GM19468 (cell line): Measurements from ENCODE around the gene MRPL14.

ENCODE experiments used
- ATAC-seq: cut with Tn5 transposase; IDR thresholded peaks from one replicate; pipeline ENCODE4 v1.9.1; 2021; ENCODE audit warnings: mild to moderate bottlenecking, moderate library complexity, moderate number of reproducible peaks; ENCODE audit not compliant: unreplicated experiment; ENCODE audit errors: extremely low read depth

Gene MRPL14

DNA sequence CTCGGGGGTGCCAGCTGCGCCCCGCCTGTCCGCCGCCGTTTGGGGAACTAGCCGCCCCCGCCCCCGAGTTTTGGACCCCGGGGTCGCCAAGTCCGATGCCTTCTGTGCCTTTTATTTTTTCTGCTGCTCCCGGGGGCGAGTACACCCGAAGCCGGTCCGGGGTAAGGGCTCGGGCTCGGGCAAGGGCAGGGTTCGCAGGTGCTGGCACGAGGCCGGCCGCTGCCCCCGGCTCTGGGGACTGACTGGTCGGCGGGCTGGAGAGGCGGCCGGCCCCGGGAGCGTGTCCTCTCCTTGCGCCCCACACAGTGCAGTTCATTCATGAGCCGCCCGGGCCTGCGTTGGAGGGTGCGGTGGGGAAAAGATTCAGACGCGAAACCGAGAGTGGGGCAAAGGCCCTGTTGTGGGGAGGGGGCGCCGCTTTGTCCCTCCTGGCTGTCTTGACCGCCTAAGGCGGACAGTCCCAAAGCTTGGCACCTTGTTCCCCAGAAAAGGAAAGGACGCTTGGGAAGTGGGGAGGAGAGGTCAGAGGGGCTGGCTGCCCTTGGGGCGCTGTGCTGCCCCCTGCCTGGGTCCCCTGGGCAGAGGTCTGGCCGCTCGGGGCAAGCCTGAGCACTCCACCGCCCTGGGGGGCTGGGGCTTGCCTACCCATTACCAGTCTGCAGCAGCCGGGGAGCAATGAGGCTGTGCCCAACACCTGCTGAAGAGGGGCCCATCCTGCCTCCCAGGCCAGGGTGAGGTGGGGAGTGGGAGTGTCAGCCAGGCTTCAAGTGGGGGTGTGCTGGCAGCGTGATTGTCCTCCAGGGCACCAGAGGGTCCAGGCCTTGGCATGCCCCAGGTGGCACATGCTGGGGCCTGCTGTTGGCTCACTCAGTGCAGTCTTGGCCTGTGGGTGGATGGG lies 1.0 kb upstream of the MRPL14 start:
- no peak for ATAC-seq

DNA sequence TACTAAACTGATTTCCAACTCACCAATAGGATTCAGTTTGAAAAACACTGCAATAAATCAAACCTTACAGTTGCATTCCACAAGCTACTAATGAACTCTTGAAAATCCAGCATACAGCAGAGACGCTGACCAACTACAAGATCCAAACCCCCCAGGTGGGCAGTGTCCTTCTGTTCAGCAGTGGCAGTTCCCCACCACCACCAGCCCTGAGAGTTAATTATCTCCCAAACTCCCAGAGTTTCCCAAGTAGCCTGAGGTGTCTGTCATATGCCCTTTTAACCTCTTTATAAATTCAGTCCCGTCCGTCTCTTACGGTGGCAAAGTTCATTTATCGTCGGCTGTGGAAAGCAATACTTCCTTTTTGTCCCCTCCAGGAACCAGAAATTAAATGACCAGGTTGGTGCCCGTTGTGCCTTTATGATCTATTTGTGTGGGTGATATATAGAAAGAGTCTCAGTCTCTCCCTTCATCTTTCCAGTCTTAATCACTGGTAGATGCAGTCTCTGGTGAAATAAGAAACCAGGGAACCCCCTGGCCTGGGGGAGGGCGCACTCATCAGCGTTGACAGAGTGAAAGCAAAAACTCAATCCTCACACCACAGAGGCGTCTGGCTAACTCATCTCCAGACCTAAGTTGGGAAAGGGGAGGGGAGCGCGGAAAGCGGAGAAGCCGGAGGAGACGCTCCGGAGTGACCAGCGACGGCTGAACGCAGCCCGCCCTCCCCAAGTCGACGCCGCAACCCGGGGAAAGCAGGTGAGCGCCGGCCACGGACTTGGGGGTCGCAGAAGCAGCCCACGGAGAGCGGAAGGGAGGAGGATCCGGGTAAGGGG lies 717 bp downstream of the MRPL14 start:
- ATAC-seq: no peak

DNA sequence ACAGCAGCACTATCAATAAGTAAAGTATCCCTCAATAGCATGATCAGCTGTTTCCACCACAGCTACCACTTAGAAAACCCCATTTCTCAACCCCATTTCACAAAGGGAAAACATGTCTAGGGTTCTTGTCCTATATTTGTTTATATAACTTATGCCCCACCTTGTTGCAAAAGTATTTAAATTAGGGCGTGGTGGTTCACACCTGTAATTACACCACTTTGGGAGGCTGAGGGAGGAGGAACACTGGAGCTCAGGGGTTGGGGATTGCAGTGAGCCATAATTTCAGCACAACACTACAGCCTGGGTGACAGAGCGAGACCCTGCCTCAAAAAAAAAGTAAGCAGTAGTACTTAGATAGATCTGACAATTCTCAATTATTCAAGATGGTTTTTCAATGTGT lies 3.7 kb downstream of the MRPL14 start:
- no peak for ATAC-seq

DNA sequence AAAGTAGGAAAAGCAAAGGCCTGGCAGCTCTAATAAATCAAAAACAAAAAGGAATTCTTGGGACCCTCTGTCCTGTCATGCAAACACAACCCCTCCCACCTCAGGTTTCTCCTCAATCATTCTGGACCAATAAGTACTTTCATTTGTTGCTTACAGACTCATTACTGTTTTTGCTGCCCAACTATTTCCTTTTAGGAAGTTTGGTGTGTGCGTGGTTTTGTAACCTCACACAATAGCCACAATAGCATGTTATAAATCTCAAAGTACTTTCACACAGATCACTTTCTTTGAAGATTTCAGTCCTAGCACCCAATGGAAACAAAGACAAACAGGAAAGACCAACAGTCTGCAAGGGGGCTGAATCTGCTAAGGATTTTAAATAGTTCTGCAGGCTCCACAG lies 4.5 kb downstream of the MRPL14 start:
- no peak for ATAC-seq

DNA sequence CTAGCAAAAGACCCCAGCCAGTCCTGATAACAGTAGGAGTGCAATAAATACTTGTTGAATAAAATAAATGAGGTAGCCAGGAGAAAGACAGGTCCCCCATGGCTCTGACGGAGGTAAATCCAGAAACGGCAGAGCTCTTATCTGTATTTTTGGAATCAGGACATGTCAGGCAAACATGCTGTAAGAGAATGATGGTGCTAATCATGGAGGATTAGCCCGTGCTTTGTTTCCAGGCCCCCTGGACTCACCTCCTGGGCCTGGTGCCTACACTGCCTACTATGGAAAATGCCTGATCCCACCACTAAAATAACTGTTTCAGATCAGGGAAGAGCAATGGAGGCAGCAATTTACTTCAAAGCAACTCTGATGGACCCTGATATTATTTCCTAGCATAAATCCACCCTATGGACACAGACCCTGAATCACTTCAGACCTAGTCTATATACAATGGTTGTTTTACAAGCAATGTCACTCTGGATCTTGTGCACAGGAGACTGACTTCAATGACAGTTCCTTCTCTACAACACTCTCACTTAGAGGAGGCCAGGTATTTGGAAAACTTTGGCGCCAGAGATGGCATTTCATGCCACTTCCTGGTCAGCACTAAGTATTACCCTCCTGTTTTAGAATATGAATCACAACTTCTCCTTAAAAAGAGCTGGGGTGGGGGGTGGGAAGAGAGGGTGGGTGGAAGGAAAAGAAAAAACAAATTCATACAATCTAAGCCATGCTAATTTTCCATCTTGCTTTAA lies 6.4 kb downstream of the MRPL14 start:
- no peak for ATAC-seq

DNA sequence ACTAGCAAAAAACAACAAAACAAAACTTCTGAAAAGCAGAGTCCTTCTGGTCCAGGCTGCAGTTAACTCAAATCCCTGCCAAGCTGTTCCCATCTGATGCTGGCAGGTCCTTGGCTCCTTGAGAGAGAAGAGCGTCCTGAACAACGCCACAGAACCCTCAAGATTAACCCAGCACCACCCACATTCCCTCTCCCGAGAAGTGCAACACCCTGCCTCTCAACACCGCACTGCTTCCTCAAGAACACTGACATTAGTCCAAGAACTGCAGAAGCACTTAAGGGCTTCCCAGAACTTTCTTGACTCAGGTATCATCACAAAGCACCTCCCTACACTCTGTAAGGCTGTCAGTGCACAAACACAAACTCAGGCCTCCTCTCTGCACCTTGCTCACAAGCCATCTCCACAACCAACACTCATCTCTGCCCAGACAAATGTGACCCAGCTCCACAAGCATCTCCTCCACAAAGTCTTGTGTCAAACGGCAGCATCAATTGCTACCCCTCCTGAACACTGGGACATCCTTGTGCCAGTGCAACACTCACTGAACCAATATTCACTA lies 7.5 kb downstream of the MRPL14 start:
- no peak for ATAC-seq

DNA sequence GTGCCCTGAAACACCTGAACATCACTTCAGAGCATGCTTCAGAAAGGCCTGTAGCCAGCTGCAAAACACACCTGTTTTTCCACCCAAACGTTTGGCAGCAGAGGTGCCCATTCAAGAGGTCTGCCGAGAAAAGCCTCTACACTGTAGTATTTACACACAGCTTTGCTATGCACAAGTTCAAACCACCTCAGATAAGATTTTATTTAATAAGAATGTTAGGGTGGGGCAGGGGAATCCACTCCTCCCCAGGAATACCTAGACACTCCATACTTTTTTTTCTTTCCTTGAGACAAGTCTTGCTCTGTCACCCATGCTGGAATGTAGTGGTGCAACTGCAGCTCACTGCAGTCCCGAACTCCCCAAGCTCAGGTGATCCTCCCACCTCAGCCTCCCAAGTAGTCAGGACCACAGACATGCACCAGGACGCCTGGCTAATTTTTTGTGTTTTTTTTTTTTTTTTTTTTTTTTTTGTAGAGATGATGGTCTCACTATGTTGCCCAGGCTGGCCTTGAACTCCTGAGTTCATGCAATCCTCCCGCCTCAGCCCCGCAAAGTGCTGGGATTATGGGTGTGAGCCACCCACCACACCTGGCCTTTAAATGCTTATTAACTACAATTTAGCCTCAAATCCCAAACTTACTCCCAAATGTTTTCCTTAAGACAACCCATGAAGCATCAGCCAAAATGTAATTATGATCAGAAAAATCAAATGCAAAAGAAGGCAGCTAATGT lies 9.7 kb downstream of the MRPL14 start:
- no peak for ATAC-seq

DNA sequence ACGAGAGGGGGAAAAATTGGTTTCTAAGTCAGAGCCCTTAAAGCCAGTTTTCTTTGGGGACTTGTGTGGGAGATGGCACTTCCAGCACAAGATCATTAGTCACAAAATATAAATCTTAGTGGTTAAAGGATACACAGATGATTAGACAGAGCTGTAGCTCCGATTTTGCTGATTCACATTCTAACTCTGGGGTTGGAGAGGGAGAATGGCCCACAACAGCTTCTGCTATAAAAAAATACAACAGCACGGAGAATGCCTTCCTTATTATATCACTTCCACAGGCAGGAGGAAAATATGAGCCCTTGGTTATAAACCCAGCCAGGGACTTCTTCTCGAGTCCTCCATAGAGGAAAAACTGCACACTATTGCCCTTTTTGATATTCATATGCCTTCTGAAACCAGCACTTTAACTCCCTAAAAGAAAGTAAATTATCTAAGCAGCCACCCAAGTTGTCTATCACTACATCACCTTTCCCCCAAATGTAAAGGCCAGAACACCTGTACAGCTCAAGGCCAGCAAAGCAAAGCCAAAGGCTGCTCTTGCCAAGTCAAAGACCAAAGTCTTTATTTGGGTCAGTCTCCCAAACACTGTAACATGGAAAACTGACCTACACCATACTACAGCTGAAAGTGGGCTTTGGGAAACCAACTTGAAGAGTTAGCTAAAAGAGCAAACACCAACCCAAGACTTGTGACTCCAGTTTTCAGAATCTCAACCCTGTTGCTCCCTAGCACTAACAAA lies 10.4 kb downstream of the MRPL14 start:
- ATAC-seq: no peak

DNA sequence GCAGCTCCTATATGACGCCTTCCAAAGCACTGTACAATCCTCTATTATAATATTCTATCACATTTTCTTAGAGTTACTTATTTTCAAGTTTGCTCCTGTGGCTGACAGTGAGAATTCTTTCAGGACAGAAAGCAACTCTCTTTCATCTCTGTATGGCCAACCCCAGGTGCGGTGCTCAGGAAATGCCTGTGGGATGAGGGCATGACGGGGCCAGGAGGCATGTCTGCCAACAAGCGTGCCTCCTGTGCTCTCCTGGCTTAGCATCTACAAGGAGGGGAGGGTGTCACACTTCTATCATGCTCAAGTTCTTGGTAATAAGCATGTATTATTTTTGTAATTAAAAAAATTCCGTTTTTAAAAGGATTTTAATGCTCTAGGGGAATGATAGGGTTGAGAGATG lies 11.4 kb downstream of the MRPL14 start:
- ATAC-seq: no peak

DNA sequence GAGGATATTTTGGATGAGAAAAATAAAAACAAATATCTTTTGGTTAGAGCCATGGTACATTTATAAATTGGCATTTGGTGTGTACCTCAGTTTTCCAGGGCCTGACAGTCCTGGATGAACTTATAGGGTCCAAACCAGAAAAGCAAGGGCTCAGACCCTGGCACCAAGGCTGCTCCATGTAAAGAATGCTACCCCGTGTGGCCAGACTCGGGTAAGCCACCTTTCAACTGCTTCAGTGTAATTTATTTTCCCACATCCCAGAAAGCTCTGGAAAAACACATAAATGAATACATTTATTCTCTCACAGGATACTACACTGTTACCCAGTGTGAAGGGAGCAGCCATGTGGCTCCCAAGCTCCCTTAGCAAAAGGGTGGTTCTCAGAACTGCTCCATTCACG lies 13.8 kb downstream of the MRPL14 start:
- ATAC-seq: no peak

DNA sequence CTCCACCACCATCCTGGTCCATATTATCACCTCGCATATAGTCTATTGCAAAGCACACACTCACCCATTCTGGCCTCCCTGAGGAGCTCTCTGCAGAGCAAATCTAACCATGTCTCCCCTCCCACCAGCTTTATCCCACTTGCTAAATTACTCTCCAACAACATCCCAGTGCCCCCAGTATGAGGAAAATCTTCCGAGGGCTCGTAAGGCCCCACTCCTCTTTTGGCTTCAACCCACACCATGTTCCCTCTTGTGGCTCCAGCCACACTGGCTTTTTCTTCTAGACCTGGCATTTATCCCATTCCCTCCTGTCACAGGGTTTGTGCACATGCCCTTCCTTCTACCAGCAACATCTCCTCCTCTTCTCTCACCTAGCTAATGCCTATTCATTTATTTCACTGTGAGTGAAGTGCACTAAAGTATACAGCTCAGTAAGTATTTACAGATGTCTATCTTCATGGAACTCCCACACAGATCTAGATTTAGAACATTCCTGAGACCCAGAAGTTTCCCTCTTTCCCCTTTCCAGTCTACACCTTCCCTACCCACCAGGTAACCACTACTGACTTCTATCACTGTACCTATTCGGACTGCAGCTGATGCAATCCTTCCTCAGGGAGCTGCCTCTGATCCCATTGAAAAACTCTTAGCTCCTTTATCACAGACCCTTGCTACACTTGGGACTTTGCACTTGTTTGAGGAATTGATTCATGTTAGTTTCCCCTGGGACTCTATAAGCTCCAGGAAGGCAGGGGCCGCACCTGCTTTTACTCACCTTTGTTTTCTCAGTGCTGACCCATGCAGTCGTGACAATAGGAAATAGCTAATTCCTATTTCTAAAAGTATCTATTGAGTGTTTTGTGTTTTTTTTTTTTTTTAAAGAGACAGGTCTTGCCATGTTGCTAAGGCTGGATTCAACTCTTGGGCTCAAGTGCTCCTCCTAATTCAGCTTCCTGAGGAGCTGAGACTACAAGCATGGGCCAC lies 15.5 kb downstream of the MRPL14 start:
- no peak for ATAC-seq

DNA sequence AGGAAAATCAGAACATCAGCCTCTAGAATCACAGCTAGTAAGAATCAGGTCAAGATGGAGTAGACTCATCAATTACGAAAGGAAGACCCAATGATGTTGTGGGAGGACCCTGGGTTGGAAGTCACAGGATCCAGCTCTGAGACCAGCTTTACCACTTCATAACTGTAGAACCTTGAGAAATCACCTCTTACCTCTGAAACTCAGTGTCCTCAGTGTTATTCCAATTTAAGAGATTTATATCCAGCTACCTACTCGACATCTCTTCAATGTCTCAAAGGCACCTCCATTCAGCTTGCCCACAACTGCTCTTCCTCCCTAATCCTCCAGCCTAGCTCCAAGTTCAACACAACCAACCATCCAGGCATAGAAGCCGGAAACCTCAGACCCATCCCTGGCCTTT lies 16.3 kb downstream of the MRPL14 start:
- ATAC-seq: no peak

DNA sequence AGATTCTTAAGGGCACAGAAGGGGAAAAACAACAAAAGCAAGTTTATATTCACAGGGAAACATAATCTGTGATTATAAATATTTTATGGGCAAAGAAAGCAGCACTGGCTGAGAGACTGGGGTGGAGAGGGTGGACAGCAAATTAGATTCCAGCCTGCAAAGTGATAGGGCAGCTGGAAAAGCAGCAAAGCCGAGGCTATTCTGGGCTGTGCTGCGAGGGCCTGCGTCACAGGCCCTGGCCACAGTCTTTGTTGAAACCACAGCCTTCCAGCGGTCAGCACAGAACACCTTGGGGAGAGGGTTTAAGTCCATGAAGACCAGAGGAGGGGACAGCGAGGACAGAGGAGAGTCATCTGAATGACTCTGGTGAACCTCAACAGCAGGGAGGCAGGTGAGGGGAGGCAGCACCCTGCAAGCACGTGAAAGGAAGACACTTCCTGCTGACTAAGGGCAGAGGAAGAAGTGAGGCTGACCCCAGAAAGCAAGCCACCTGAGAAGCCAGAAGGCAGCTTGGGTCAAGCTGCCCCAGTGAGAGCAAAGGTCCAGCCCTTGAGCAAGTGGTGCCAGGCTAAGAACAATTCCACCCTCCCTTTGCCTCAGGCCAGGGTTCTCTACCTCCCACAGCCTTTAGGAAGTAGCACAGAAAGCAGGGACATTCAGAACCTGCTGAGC lies 17.1 kb downstream of the MRPL14 start:
- ATAC-seq: no peak

DNA sequence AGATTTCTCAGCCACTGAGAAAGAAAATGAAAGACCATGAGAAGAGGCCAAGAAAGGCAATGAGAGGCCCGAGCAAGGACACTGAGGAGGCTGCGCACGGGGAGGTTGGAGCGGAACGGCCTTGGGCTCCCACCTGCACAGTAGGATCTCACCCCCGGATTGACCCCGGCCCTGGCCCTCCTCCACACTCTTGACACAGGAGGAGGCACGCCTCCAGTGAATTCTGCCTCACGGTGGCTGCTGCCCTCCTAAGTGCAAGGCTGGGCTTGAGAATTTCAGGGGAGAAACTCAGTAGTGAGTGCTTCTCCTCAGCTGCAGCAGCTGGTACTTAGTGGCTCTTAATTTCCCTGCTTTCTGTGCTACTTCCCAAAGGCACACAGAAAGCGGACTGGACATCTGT lies 18.0 kb downstream of the MRPL14 start:
- no peak for ATAC-seq

DNA sequence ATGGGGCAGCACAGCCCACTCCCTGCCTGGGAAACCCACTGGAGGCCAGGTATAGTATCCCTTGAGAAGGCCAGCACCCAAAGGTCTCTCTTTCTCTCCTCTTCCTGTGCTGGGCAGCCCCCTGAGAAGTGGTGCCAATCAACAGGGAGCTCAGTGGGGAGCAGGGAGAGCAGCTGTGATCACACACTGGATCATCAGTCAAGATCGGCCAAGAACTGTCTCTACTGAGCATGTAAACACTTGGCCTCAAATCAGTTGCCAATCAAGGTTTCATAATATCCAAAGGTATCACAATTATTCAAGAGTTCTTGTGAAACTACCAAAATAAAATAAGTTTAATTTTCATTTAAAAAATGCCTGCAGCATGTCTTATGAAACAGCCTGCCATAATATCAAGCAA lies 18.8 kb downstream of the MRPL14 start:
- no peak for ATAC-seq

DNA sequence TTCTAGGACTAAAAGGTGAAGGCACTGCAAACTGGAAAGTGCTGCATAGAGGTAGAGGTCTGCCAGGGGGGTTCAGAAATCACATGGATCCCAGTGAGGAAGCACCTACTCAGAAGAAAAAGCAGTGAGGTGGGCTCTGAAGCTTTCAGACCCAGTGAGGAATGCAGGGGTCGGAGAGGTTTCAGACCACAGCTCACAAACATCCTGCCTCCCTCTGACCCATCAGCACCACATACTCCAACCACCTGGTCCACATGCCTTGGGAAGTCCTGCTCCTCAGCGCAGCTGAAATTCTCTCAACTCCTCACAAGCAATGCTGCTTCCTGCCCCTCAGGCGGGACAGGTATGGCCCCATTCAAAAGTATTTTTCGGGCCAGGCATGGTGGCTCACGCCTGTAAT lies 20.2 kb downstream of the MRPL14 start:
- ATAC-seq: no peak

DNA sequence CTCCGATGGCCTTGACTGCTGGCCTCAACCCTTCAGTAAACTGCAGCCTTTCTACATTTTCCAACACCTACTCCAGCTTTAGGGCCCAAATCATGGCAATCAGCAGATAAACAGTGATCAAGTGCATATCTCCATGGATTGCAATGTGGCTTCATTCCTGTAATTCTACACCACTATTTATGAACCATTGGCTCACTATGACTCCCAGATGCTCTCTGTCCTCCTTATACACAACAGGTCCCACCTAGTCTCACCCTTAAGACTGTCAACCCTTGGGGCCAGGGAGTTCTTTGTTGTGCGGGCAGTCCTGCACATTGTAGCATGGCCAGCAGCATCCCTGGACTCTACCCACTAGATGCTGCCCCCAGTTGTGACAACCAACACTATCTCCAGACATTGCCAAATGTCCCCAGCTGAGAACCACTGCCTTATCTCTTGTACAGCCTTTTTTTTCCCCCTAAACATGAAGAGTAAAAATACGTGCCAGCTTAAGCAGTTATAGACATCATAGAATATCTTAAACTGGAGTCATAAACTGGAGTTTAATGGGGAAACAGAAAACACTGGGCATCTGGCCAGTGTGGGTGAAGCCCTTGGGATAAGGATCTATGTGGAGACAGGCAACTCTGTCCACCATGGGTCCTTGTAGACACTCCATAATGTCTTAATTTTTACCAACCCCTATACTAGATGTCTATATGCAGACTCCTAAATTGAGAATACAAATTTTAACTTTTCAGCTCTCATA lies 21.1 kb downstream of the MRPL14 start:
- ATAC-seq: no peak
